Thoracic aorta (tissue), 2 donors: ENCODE data around the gene ACSM3. TPM values are rescaled to one million over a fixed set of nuclear protein-coding genes. Genes with fewer than 3 reads are reported as not detected.
A peak's percentile ranks its signal among the peaks of the same experiment; 100 is the strongest.

Experiments used
- ATAC-seq: fragments of 150-250 bp; one replicate; pipeline ENCODE4 v1.8.0; 2017; ENCODE audit warnings: low read depth; ENCODE audit not compliant: insufficient number of reproducible peaks, low FRiP score
- DNase-seq: peaks from one replicate; pipeline ENCODE4 v3.0.0-alpha.2; 2020; ENCODE audit warnings: low spot score
- H3K27ac ChIP-seq, 2 donors: fragments of 200-600 bp; sonication (generic); 1 replicate in 1 of 2; 2 replicates in 1 of 2; pipeline ENCODE4 v1.5.1; 2016; ENCODE audit warnings: mild to moderate bottlenecking in 2 of 2, moderate library complexity in 2 of 2
- H3K27me3 ChIP-seq: fragments of 200-600 bp; sonication (generic); replicated peaks from 2 replicates; pipeline ENCODE4 v1.6.0; 2016; ENCODE audit warnings: mild to moderate bottlenecking; ENCODE audit not compliant: insufficient read depth
- H3K36me3 ChIP-seq: fragments of 200-600 bp; sonication (generic); one replicate; pipeline ENCODE4 v1.5.1; 2016
- H3K4me1 ChIP-seq, 2 donors: fragments of 200-600 bp; sonication (generic); 1 replicate in 1 of 2; 2 replicates in 1 of 2; pipeline versions ENCODE4 v1.5.1 to v1.6.0; 2016; ENCODE audit warnings: low read depth in 2 of 2, mild to moderate bottlenecking in 1 of 2; ENCODE audit not compliant: control insufficient read depth in 1 of 2
- H3K4me3 ChIP-seq: fragments of 200-600 bp; sonication (generic); 2 replicates; pipeline ENCODE4 v1.5.1; 2016; ENCODE audit warnings: mild to moderate bottlenecking
- H3K9me3 ChIP-seq: fragments of 200-600 bp; sonication (generic); 2 replicates; pipeline ENCODE4 v1.5.1; 2016
- total RNA-seq, 2 donors: library from RNA; depleted of rRNA; stranded (reverse); fragments of >200 nt; gene quantifications; one replicate each; pipeline versions ENCODE4 v1.1.0 to v1.2.3, GENCODE V29; 2016
- TF ChIP-seq, protein P1 (sequence below): fragments of 200-600 bp; sonication (generic); IDR thresholded peaks from one replicate; pipeline ENCODE4 v1.5.1; 2019; ENCODE audit warnings: antibody characterized with exemption

Gene ACSM3
- total RNA-seq, 2 donors from 2014 or later = 0.41 to 6.1 TPM

- peak within 1 kb of the TSS; percentile 95 for H3K4me3 ChIP-seq
- H3K9me3 ChIP-seq = no peaks in the 10 kb centered on the region
- DNase-seq (peak; percentile 78), ATAC-seq (peak; percentile 41)
- H3K27me3 ChIP-seq = no peaks in the 10 kb centered on the region
- peak within 1 kb of the TSS; percentile 83 to 92 for H3K27ac ChIP-seq
- peaks cover 9 to 13% of the 10 kb centered on the region in 2 donors for H3K4me1 ChIP-seq
- no peaks in the 10 kb centered on the region for H3K36me3 ChIP-seq
- TF ChIP-seq, protein P1, sequence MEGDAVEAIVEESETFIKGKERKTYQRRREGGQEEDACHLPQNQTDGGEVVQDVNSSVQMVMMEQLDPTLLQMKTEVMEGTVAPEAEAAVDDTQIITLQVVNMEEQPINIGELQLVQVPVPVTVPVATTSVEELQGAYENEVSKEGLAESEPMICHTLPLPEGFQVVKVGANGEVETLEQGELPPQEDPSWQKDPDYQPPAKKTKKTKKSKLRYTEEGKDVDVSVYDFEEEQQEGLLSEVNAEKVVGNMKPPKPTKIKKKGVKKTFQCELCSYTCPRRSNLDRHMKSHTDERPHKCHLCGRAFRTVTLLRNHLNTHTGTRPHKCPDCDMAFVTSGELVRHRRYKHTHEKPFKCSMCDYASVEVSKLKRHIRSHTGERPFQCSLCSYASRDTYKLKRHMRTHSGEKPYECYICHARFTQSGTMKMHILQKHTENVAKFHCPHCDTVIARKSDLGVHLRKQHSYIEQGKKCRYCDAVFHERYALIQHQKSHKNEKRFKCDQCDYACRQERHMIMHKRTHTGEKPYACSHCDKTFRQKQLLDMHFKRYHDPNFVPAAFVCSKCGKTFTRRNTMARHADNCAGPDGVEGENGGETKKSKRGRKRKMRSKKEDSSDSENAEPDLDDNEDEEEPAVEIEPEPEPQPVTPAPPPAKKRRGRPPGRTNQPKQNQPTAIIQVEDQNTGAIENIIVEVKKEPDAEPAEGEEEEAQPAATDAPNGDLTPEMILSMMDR = peak; percentile 38
These were observed 42.6 kb downstream of the ACSM3 start, which contains the start of the genes ERI2 and REXO5 for GRCh38 chr16:20806168-20807050. Gene ERI2, minus strand, starts transcription at chr16:20806472. Its CDS starts 42 bp downstream, at chr16:20806430. Gene REXO5, plus strand, starts transcription at chr16:20806527. Its CDS starts 427 bp downstream, at chr16:20806954.

DNA sequence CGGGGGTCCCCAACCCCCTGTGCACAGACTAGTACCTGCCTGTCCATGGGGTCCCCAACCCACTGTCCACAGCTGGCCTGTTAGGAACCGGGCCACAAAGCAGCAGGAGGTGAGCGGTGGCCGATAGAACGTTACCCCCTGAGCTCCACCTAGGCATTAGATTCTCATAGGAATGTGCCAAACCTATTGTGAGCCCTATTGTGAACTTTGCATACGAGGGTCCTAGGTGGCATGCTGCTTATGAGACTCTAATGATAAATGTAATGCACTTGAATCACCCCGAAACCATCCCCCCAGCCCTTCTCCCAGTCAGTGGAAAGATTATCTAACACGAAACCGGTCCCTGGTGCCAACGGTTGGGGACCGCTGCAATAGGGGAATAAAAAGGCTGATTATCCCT, 44.0 kb downstream of the ACSM3 start:
- Histone ChIP-seq H3K9me3 (no peaks in the 10 kb centered on the region), H3K27me3 (no peaks in the 10 kb centered on the region), H3K4me3 (no peak overlapping the region), H3K27ac (no peak overlapping the region), H3K36me3 (no peaks in the 10 kb centered on the region), H3K4me1 (peaks cover 9 to 13% of the 10 kb centered on the region in 2 donors)
- TF ChIP-seq, protein P1 = no peak
- ATAC-seq (no peak), DNase-seq (no peak)

DNA sequence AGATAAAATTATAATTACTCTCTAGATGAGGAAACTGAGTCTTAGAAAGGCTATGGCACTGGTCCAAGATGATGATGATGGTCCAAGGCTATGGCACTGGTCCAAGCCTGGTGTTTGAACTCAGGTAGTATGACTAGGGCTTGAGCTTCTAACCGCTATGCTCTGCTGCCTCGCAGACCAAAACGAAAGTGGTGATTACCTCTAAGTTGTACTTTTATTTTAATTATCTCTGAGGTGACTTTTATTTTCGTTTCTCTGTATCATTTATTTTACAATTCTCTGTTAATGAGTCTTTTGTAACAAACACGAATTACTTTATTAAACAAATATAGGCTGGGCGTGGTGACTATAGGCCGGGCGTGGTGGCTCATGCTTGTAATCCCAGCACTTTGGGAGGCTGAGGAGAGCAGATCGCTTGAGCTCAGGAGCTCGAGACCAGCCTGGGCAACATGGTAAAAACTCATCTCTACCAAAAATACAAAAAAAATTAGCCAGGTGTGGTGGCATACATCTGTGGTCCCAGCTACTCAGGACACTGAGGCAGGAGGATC, 48.1 kb downstream of the ACSM3 start:
- TF ChIP-seq, protein P1 = no peak
- Histone ChIP-seq H3K9me3 (no peaks in the 10 kb centered on the region), H3K36me3 (no peaks in the 10 kb centered on the region), H3K27ac (no peak overlapping the region), H3K27me3 (no peaks in the 10 kb centered on the region), H3K4me1 (peaks cover 0 to 5% of the 10 kb centered on the region in 2 donors), H3K4me3 (no peak overlapping the region)
- ATAC-seq = no peak
- no peak for DNase-seq

DNA sequence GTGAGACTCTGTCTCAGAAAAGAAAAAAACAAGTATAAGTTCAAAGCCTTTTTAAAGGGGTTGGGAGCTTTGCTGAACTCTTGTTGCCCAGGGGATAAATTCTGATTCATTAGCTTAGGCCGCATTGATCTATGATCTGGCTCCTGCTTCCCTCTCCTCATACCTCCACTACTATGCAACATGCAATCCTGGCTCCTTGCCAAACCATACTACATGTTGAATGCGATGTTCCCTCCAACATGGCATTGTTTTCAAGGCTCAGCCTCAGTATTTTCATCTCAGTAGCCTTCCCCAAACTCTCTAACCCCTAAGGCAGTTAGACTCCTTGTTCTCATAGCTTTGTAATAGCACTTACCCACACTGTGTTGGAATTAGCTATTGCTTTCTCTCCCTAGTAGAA, 48.7 kb downstream of the ACSM3 start:
- ATAC-seq (no peak), DNase-seq (no peak)
- Histone ChIP-seq H3K36me3 (no peaks in the 10 kb centered on the region), H3K27me3 (no peaks in the 10 kb centered on the region), H3K27ac (no peak overlapping the region), H3K4me3 (no peak overlapping the region), H3K4me1 (no peaks in the 10 kb centered on the region), H3K9me3 (no peaks in the 10 kb centered on the region)
- TF ChIP-seq, protein P1 = no peak

GRCh38 chr16:20814784-20815183, 51.0 kb downstream of the ACSM3 start:
- Histone ChIP-seq H3K27me3 (no peaks in the 10 kb centered on the region), H3K4me3 (no peak overlapping the region), H3K9me3 (no peaks in the 10 kb centered on the region), H3K4me1 (no peaks in the 10 kb centered on the region), H3K27ac (no peak overlapping the region), H3K36me3 (no peaks in the 10 kb centered on the region)
- no peak for DNase-seq
- no peak for ATAC-seq
- TF ChIP-seq, protein P1 = no peak
